LNCAP (cell line): ENCODE data around the gene RHBDD1.

Experiments
- CTCF ChIP-seq: fragments of 450-650 bp; IDR thresholded peaks from 2 replicates; pipeline ENCODE4 v1.5.1; 2017; ENCODE audit warnings: mild to moderate bottlenecking

RHBDD1 gene

GRCh38 chr2:226915846-226916360 is 80.0 kb downstream of the RHBDD1 start:
- TF ChIP-seq CTCF, result no peak

- no peak for TF ChIP-seq CTCF
Observed at GRCh38 chr2:226916669-226917068, 80.8 kb downstream of the RHBDD1 start.

GRCh38 chr2:226932443-226932842 is 96.6 kb downstream of the RHBDD1 start:
- no peak for TF ChIP-seq CTCF

GRCh38 chr2:226934546-226935201 is 98.8 kb downstream of the RHBDD1 start:
- TF ChIP-seq CTCF, result no peak

- no peak for TF ChIP-seq CTCF
Observed at GRCh38 chr2:226943862-226944620, 108.2 kb downstream of the RHBDD1 start.

GRCh38 chr2:226953206-226953605 is 117.4 kb downstream of the RHBDD1 start:
- no peak for TF ChIP-seq CTCF

- TF ChIP-seq CTCF, result no peak
Observed at GRCh38 chr2:226953826-226954225, 118.0 kb downstream of the RHBDD1 start.
